Ovary (tissue), 9 donors: ENCODE results near the gene LRRC27. TPM values are rescaled to one million over a fixed set of nuclear protein-coding genes. Genes with fewer than 3 reads are reported as not detected.

Source experiments
- DNase-seq, 5 donors: peaks; one replicate each; pipeline ENCODE4 v3.0.0-alpha.2; 2019 to 2020
- H3K27ac ChIP-seq, 2 donors: fragments of 200-600 bp; one replicate each; pipeline versions ENCODE4 v1.5.1 to v1.8.0; 2019 to 2022
- H3K27me3 ChIP-seq: fragments of 200-600 bp; one replicate; pipeline ENCODE4 v1.8.0; 2022
- H3K36me3 ChIP-seq: fragments of 200-600 bp; sonication (generic); one replicate; pipeline ENCODE4 v1.5.1; 2019
- H3K4me1 ChIP-seq: one replicate; pipeline ENCODE4 v1.8.1; 2013; ENCODE audit warnings: mild to moderate bottlenecking, moderate library complexity; ENCODE audit not compliant: insufficient read depth
- H3K4me3 ChIP-seq: fragments of 200-600 bp; sonication (generic); one replicate; pipeline ENCODE4 v1.5.1; 2017
- H3K9me3 ChIP-seq, 2 donors: fragments of 200-600 bp in 1 of 2; sonication (generic) in 1 of 2; one replicate each; pipeline versions ENCODE4 v1.5.1 to v1.8.1; 2013 to 2019; ENCODE audit warnings: mild to moderate bottlenecking in 1 of 2, moderate library complexity in 1 of 2
- CTCF ChIP-seq, 3 donors: fragments of 450-650 bp in 2 of 3; fragments of 200-600 bp in 1 of 3; IDR thresholded peaks; one replicate each; pipeline versions ENCODE4 v1.5.1 to v1.8.0; 2016 to 2022; ENCODE audit warnings: antibody characterized with exemption in 3 of 3, mild to moderate bottlenecking in 1 of 3
- EP300 ChIP-seq: sonication (generic); formaldehyde crosslinking; IDR thresholded peaks from one replicate; pipeline ENCODE4 v1.6.1; 2017; ENCODE audit warnings: antibody characterized with exemption
- POLR2A ChIP-seq: fragments of 450-650 bp; IDR thresholded peaks from one replicate; pipeline ENCODE4 v1.6.1; 2017; ENCODE audit warnings: antibody characterized with exemption, mild to moderate bottlenecking, moderate library complexity
- WGBS, 3 donors: extraction: QIAGEN DNeasy Blood & Tissue Kit in 1 of 3; methylation state at CpG; one replicate each; pipeline versions ENCODE4 v1.1.5 to v1.1.7; 2013 to 2017; 5-methylcytosine and 5-hydroxymethylcytosine counted together
- intact Hi-C, 4 donors: fragments of 100-400 bp; cut with DNase I; formaldehyde crosslinking; loops; one replicate each; pipeline versions ENCODE4 v1.11.0 to v1.15.1; 2022 to 2023
- polyA plus RNA-seq, 2 donors: library from polyadenylated mRNA; stranded (reverse); fragments of 200-250 nt in 1 of 2; fragments of 350-450 nt in 1 of 2; fragmentation: Illumina TruSeq in 1 of 2; extraction: RNeasy Lipid Tissue Mini Kit (QIAGEN cat#74804) in 1 of 2; gene quantifications; one replicate each; pipeline ENCODE4 v1.2.3, GENCODE V29; 2013 to 2014
- total RNA-seq, 7 donors: library from RNA; depleted of rRNA in 2 of 7; stranded (reverse); fragments of >200 nt in 2 of 7; fragmentation: NEBNext Ultra II Directional in 3 of 7; extraction: Animal tissue kit (Norgen Biotek cat#: 25700) in 3 of 7; gene quantifications; one replicate each; pipeline versions ENCODE4 v1.1.0 to v1.2.4, GENCODE V29; 2016 to 2023
- donor health status: DM: no; HTN: no; CAD: no; lungs with moderate emphysema.
- donor health status: DM: no; HTN: no; CAD: no.
- donor health status: Bipolar disorder and iron deficiency.
- donor health status: DM: yes; HTN: yes; CAD: no.
- donor health status: DM: no; HTN: no; CAD: no.
- donor health status: DM: yes; HTN: yes; CAD: no.

The LRRC27 gene
- total and polyA plus RNA-seq, 9 donors = 7.4 to 12.3 (median 9.3) TPM

GRCh38 chr10:132349766-132350165 lies 17.8 kb downstream of the LRRC27 start:
- H3K4me3 ChIP-seq = no peak overlapping the region
- 84 to 87% (median 87%) methylated on average over 6 of the region's 6 CpGs for WGBS, 3 donors
- H3K9me3 ChIP-seq = no peaks in the 10 kb centered on the region
- no peaks in the 10 kb centered on the region for H3K27me3 ChIP-seq
- TF ChIP-seq CTCF (IDR thresholded peaks at IDR 0.05) (no peak), POLR2A (no peak), EP300 (no peak)
- H3K4me1 ChIP-seq = no peaks in the 10 kb centered on the region
- H3K27ac ChIP-seq = no peak overlapping the region
- intact Hi-C loops = loop anchor here in 2 of 4 donors (5.0 kb wide), 1 partner anchor 127 kb away; no protein-coding TSS in a partner anchor
- peak in 1 of 5 donors; percentile 13 for DNase-seq
- no peaks in the 10 kb centered on the region for H3K36me3 ChIP-seq

- Histone ChIP-seq H3K27ac (no peak overlapping the region), H3K4me3 (no peak overlapping the region), H3K9me3 (no peaks in the 10 kb centered on the region), H3K4me1 (no peaks in the 10 kb centered on the region), H3K36me3 (no peaks in the 10 kb centered on the region), H3K27me3 (no peaks in the 10 kb centered on the region)
- 74 to 76% (median 75%) methylated on average over 11 of the region's 11 CpGs for WGBS, 3 donors
- TF ChIP-seq EP300 = no peak
- TF ChIP-seq CTCF (IDR thresholded peaks at IDR 0.05) = no peak
- TF ChIP-seq POLR2A = no peak
- intact Hi-C loops = loop anchor here in 2 of 4 donors (5.0 kb wide), 1 partner anchor 128 kb away; no protein-coding TSS in a partner anchor
- peak in 1 of 5 donors; percentile 24 for DNase-seq
Measured at GRCh38 chr10:132350391-132350790, 18.4 kb downstream of the LRRC27 start.

DNA sequence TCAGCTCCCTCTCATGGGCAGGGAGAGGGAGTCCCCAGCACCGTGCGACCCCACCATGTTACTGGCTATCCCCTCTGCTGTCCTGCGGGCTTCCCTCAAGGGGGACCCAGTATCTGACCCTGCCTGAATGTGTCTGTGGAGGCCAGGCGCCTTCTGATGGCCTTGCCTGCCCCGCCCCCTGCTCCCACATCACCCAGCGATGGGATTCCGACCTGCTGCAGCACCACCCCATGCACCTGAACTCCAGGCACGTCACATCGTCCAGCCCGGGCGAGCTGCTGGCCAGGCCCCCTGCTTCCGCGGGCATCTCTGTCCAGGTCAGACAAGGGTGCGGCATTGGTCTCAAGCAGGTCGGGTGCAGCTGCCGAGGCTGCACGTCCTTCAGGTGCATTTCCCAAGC lies 19.0 kb downstream of the LRRC27 start:
- H3K27ac ChIP-seq = no peak overlapping the region
- WGBS, 3 donors = 91 to 96% (median 94%) methylated on average over 12 to 17 of the region's 17 CpGs
- H3K9me3 ChIP-seq = no peaks in the 10 kb centered on the region
- no peak overlapping the region for H3K4me3 ChIP-seq
- TF ChIP-seq EP300 (no peak), CTCF (IDR thresholded peaks at IDR 0.05) (no peak), POLR2A (no peak)
- H3K36me3 ChIP-seq = no peaks in the 10 kb centered on the region
- DNase-seq = peak in 1 of 5 donors; percentile 28
- intact Hi-C loops = loop anchor here in 2 of 4 donors (5.0 kb wide), 1 partner anchor 129 kb away; no protein-coding TSS in a partner anchor
- H3K27me3 ChIP-seq = no peaks in the 10 kb centered on the region
- H3K4me1 ChIP-seq = no peaks in the 10 kb centered on the region

- H3K36me3 ChIP-seq = no peaks in the 10 kb centered on the region
- no peaks in the 10 kb centered on the region for H3K9me3 ChIP-seq
- DNase-seq = peak in 1 of 5 donors; percentile 28
- no peaks in the 10 kb centered on the region for H3K4me1 ChIP-seq
- intact Hi-C loops = loop anchor here in 3 of 4 donors (2.0 to 5.0 kb wide), 2 partner anchors 129 kb away; no protein-coding TSS in a partner anchor
- H3K4me3 ChIP-seq = no peak overlapping the region
- H3K27me3 ChIP-seq = no peaks in the 10 kb centered on the region
- no peak overlapping the region for H3K27ac ChIP-seq
- 81 to 91% (median 83%) methylated on average over 23 to 25 of the region's 25 CpGs for WGBS, 3 donors
- TF ChIP-seq EP300 (no peak), POLR2A (no peak), CTCF (IDR thresholded peaks at IDR 0.05) (no peak)
Measured at GRCh38 chr10:132351611-132352010, 19.6 kb downstream of the LRRC27 start.
